HG03196 (cell line): ENCODE measurements around the gene OR8B4.
A peak's percentile ranks its signal among the peaks of the same experiment; 100 is the strongest.
"Not testable (repeated sequence)": the region's sequence is repeated elsewhere in the genome, so short reads cannot be mapped to it uniquely, and the experiment has no call there.

Experiments
- ATAC-seq: cut with Tn5 transposase; IDR thresholded peaks from one replicate; pipeline ENCODE4 v1.9.1; 2021; ENCODE audit not compliant: unreplicated experiment

Gene OR8B4

DNA sequence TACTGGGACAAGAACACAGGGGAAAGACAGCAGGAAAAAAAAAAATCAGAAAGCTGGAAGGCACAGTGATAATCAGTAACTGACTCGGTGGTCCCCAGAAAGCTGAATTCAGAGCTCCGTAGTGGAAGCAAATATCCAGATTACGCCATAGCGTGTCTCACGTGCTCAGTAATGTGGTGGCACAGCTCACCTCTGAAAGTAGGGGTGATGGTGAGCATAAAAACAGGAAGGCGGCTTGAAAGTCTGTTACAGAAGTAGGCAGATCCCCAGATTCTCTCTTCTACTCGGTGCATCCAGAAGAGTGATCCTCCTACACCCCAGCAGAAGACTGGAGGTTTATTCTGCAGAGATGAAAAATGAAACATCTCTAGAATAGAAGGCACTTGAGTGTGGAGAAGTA, 14.8 kb downstream of the OR8B4 start:
- no peak for ATAC-seq

DNA sequence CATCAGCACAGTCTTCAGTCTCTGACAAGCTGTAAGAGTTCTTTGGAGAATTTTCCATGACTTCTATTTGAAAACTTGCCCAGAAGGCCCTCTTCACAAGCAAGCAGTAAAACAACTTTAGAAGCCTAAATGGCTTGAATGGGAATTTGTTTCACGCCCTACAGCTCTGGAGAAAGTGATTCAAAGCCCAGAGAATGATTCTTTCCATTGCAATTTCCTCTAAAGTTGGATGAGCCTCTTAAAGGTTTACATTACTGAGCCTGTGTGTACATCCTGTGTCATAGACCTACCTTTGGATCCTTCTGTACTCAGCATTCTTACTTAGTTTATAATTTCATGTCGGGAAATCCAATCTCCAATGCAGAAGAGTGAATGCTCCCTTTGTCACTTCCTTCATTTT, 19.1 kb downstream of the OR8B4 start:
- no peak for ATAC-seq

DNA sequence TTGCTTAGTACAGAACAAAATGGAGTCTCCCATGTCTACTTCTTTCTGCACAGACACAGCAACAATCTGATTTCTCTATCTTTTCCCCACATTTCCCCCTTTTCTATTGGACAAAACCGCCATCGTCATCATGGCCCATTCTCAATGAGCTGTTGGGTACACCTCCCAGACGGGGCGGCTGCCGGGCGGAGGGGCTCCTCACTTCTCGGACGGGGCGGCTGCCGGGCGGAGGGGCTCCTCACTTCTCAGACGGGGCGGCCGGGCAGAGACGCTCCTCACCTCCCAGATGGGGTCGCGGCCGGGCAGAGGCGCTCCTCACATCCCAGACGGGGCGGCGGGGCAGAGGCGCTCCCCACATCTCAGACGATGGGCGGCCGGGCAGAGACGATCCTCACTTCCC, 21.5 kb downstream of the OR8B4 start:
- ATAC-seq = not testable (repeated sequence)

DNA sequence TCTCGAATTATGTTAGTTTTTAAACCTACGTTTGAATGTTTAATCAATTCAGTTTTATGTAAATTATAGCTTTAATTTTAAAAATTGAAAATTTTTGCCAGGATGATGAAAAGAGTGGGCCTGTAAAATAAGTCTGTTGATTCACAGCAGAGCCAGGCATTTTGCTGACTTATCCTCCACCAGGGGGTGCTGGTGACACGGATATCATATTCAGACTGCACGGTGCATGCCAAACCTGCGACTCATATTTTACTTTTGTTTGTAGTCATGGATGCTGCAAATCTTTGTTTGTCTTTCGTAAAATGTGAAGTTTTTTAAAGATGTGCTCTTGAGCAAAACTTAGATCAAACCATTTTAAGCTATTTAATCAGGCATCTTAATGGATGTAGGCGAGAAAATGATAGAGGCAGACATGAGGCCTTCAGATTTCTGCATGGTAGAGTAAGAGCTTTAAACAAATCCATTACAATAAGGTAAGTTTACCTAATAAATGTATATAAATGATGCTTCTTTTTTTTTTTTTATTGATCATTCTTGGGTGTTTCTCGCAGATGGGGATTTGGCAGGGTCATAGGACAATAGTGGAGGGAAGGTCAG, 22.2 kb downstream of the OR8B4 start:
- peak; percentile 81 for ATAC-seq

DNA sequence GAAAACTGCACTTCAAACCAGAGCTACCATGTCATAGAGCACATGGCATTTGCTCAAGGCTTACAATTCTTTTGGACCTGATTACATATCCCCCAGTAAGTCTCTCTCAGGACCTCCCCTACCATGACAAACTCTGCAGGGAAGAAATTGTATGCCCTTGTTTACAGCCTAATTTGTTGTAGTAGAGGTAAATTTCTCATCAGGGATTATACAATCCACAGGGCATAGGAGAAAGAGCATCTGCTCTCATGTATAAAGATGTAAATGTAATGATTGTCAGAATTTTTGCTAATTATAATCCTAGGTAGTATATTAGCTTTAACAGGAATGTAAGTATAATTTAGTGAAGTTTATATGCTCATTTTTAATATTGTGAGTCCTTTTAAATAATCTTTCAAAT, 25.7 kb downstream of the OR8B4 start, which contains the start of gene OR8B3:
OR8B3 (minus strand) TSS at position 101 of the 400 bp plus-strand sequence. CDS start 1,673 bp downstream, outside the sequence.
- ATAC-seq = no peak

DNA sequence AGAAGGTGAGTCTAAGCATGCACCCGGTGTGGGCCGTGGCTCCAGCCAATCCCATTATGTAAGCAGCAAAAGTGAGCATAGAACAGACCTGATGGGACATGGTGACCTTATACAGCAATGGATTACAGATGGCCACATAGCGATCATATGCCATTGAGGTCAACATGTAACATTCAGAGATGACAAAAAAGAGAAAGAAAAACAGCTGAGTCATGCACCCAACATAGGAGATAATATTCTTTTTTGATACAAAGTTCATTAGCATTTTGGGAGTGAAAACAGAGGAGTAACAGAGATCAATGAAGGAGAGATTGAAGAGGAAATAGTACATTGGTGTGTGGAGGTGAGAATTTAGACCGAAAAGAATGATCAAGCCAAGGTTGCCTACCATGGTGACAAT, 27.8 kb downstream of the OR8B4 start:
- not testable (repeated sequence) for ATAC-seq

DNA sequence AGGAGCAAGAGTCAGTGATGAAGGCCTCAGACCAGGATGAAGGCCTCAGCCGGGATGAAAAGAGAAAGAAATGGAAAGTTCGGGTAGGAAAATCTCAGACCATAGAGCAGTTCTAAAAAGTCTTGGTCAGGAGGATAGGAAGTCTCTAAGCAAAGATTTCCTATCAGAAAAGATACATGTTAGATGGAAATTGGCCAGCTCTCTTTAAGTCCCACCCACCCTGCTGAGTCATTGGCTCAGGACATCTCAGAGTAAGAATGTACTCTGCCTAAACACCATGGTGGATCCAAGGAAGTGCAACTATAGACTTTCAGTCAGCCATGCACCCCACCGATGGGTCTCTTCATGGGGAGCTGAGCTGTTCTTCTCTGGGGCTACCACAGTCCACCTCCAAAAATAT, 30.3 kb downstream of the OR8B4 start:
- ATAC-seq = no peak

DNA sequence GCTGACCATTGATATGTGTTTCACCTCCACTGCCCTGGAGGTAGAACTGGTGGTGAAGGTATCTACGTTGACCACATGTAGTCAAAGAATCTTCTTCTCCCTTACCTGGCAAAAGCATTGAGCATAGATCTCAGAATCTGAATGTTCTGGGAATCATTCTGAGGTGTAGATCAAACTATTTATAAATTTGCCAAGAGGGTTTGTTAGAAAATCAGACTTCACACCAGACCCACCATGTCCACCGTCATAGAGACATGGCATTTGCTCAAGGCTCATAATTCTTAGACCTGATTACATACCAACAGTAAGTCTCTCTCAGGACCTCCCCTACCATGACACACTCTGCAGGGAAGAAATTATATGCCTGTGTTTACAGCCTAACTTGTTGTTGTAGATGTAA, 40.3 kb downstream of the OR8B4 start, which contains the start of gene OR8B2:
OR8B2 (minus strand) TSS at position 101 of the 400 bp plus-strand sequence. CDS start 1,156 bp downstream, outside the sequence.
- no peak for ATAC-seq

DNA sequence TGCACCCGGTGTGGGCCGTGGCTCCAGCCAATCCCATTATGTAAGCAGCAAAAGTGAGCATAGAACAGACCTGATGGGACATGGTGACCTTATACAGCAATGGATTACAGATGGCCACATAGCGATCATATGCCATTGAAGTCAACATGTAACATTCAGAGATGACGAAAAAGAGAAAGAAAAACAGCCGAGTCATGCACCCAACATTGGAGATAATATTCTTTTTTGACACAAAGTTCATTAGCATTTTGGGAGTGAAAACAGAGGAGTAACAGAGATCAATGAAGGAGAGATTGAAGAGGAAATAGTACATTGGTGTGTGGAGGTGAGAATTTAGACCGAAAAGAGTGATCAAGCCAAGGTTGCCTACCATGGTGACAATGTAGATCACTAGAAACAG, 41.8 kb downstream of the OR8B4 start:
- not testable (repeated sequence) for ATAC-seq

DNA sequence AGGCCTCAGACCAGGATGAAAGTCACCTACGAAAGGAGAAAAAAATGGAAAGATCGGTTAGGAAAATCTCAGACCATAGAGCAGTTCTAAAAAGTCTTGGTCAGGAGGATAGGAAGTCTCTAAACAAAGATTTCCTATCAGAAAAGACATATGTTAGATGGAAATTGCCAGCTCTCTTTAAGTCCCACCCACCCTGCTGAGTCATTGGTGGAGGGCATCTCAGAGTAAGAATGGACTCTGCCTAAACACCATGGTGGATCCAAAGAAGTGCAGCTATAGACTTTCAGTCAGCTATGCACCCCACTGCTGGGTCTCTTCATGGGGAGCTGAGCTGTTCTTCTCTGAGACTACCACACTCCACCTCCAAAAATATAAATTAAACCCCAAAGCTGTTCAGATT, 44.1 kb downstream of the OR8B4 start:
- no peak for ATAC-seq

DNA sequence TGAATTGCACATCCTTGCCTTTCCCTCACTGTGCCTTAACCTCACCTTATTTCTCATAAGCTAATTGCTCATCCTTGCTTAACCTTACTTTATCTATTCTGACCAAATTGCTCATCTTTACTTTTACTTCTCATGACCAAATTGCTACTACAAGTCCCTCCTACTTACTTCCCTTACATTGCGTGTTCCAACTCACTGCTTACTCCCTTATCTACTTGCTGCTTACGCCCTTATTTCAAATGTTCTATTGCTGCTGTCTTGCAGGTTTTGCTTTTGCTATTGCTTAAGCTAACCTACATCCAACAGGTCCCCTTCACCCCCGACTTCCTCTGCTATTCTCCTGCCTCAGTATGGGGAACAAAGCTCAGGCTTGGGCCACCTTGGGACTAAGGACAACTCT, 48.4 kb downstream of the OR8B4 start:
- no peak for ATAC-seq
